HG02885 (cell line): ENCODE measurements around the gene CABYR.
A peak's percentile ranks its signal among the peaks of the same experiment; 100 is the strongest.
"Not testable (repeated sequence)": the region's sequence is repeated elsewhere in the genome, so short reads cannot be mapped to it uniquely, and the experiment has no call there.

ENCODE experiments used
- ATAC-seq: cut with Tn5 transposase; IDR thresholded peaks from one replicate; pipeline ENCODE4 v1.9.1; 2021; ENCODE audit warnings: mild to moderate bottlenecking; ENCODE audit not compliant: unreplicated experiment, poor library complexity

The CABYR gene

GRCh38 chr18:24127735-24128134 lies 11.1 kb upstream of the CABYR start:
- no peak for ATAC-seq

GRCh38 chr18:24128700-24129099 lies 10.2 kb upstream of the CABYR start:
- ATAC-seq = no peak

- no peak for ATAC-seq
Measured at GRCh38 chr18:24130494-24130893, 8.4 kb upstream of the CABYR start.

- ATAC-seq = no peak
Measured at GRCh38 chr18:24136967-24137373, 1.9 kb upstream of the CABYR start.

GRCh38 chr18:24138409-24138788 lies 463 bp upstream of the CABYR start:
- no peak for ATAC-seq

GRCh38 chr18:24140697-24141096 lies 1.8 kb downstream of the CABYR start:
- ATAC-seq = no peak

- no peak for ATAC-seq
Measured at GRCh38 chr18:24142376-24142775, 3.5 kb downstream of the CABYR start.

GRCh38 chr18:24149591-24149990 lies 10.7 kb downstream of the CABYR start:
- not testable (repeated sequence) for ATAC-seq

GRCh38 chr18:24153397-24153796 lies 14.5 kb downstream of the CABYR start:
- ATAC-seq = no peak

GRCh38 chr18:24157855-24158254 lies 19.0 kb downstream of the CABYR start:
- ATAC-seq = no peak

- ATAC-seq = no peak
Measured at GRCh38 chr18:24160086-24160485, 21.2 kb downstream of the CABYR start.

GRCh38 chr18:24161304-24161703 lies 22.4 kb downstream of the CABYR start:
- ATAC-seq = no peak

- no peak for ATAC-seq
Measured at GRCh38 chr18:24168496-24168895, 29.6 kb downstream of the CABYR start.

GRCh38 chr18:24170360-24170759 lies 31.5 kb downstream of the CABYR start:
- no peak for ATAC-seq

- no peak for ATAC-seq
Measured at GRCh38 chr18:24173997-24174396, 35.1 kb downstream of the CABYR start.

GRCh38 chr18:24176727-24177416 lies 38.0 kb downstream of the CABYR start:
- ATAC-seq = peak; percentile 89

GRCh38 chr18:24177499-24178133 lies 38.8 kb downstream of the CABYR start:
- no peak for ATAC-seq

- ATAC-seq = no peak
Measured at GRCh38 chr18:24180048-24180447, 41.2 kb downstream of the CABYR start.

GRCh38 chr18:24181806-24182205 lies 42.9 kb downstream of the CABYR start:
- ATAC-seq = no peak

GRCh38 chr18:24185805-24186204 lies 46.9 kb downstream of the CABYR start:
- no peak for ATAC-seq

- peak; percentile 72 for ATAC-seq
Measured at GRCh38 chr18:24187049-24187448, 48.2 kb downstream of the CABYR start.

GRCh38 chr18:24187689-24188088 lies 48.8 kb downstream of the CABYR start:
- ATAC-seq = no peak
